Fibroblast of villous mesenchyme (primary cell): ENCODE results near the gene GLI1. TPM values are rescaled to one million over a fixed set of nuclear protein-coding genes. Genes with fewer than 3 reads are reported as not detected.
"Not testable (repeated sequence)": the region's sequence is repeated elsewhere in the genome, so short reads cannot be mapped to it uniquely, and the experiment has no call there.

Experiments used
- DNase-seq: peaks from one replicate; pipeline ENCODE4 v3.0.0-alpha.2; 2010; ENCODE audit warnings: low read depth
- H3K4me3 ChIP-seq: 2 replicates; pipeline ENCODE4 v1.5.1; 2011; ENCODE audit warnings: low read depth, mild to moderate bottlenecking, low read length
- CTCF ChIP-seq: IDR thresholded peaks from 2 replicates; pipeline ENCODE4 v1.5.1; 2012; ENCODE audit warnings: low read depth, mild to moderate bottlenecking, low read length; ENCODE audit not compliant: insufficient read depth
- total RNA-seq: library from RNA; depleted of rRNA; stranded (reverse); fragments of >200 nt; gene quantifications from 2 replicates; pipeline ENCODE4 v1.2.3, GENCODE V29; 2012

The GLI1 gene
- total RNA-seq, 1 donor: 0.86 TPM

- peak overlapping the region; percentile 95 for H3K4me3 ChIP-seq
- peak; percentile 61 for DNase-seq
- TF ChIP-seq CTCF: no peak
These were observed 57.6 kb downstream of the GLI1 start for GRCh38 chr12:57517187-57517586.

- peak overlapping the region; percentile 95 for H3K4me3 ChIP-seq
- not testable (repeated sequence) for DNase-seq
These were observed 58.1 kb downstream of the GLI1 start for GRCh38 chr12:57517718-57518117.

GRCh38 chr12:57518176-57518919 lies 58.8 kb downstream of the GLI1 start:
- no peak for TF ChIP-seq CTCF
- H3K4me3 ChIP-seq: peak overlapping the region; percentile 95
- peak; percentile 37 for DNase-seq

GRCh38 chr12:57518920-57519795 lies 59.6 kb downstream of the GLI1 start:
- TF ChIP-seq CTCF: no peak
- peak; percentile 63 for DNase-seq
- H3K4me3 ChIP-seq: peak overlapping the region; percentile 95

- H3K4me3 ChIP-seq: peak overlapping the region; percentile 95
- TF ChIP-seq CTCF: peak; percentile 7
These were observed 60.1 kb downstream of the GLI1 start for GRCh38 chr12:57519796-57520052.

GRCh38 chr12:57520053-57520818 lies 60.7 kb downstream of the GLI1 start, which contains the start of gene DDIT3:
Gene DDIT3 (minus strand): TSS chr12:57520514. CDS start chr12:57517406, 3,108 bp downstream.
- peak within 1 kb of the TSS; percentile 95 for H3K4me3 ChIP-seq
- no peak for TF ChIP-seq CTCF

More at GRCh38 chr12:57519796-57520052, 60.1 kb downstream of the GLI1 start:
- no peak for DNase-seq

GRCh38 chr12:57521525-57522010 lies 62.0 kb downstream of the GLI1 start:
- peak; percentile 78 for DNase-seq
- no peak for TF ChIP-seq CTCF
- H3K4me3 ChIP-seq: peak overlapping the region; percentile 50

More at GRCh38 chr12:57520053-57520818, 60.7 kb downstream of the GLI1 start, which contains the start of gene DDIT3:
- peak; percentile 99 for DNase-seq
